NCI-H2029 (cell line): Measurements from ENCODE around the gene COL10A1.
A peak's percentile ranks its signal among the peaks of the same experiment; 100 is the strongest.
"Not testable (repeated sequence)": the region's sequence is repeated elsewhere in the genome, so short reads cannot be mapped to it uniquely, and the experiment has no call there.

ENCODE experiments used
- DNase-seq: peaks from one replicate; lab custom pipeline; 2025; lab: John Stamatoyannopoulos, UW

COL10A1 gene

DNA sequence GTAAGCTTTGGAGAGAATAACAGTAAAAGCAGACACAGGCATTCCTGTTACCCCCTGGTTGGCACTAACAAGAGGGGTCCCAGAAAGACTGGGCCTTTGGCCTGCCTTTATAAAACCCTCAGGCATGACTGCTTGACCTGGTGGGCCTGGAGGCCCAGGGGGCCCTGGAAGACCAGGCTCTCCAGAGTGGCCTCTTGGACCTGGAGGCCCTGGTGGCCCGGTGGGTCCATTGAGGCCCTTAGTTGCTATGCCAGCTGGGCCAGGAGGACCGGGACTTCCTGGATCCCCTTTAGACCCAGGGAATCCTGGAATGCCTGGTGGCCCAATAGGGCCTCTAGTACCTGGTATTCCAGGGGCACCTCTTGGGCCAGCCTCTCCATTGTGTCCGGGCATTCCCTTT is 5.5 kb downstream of the COL10A1 start:
- no peak for DNase-seq

- no peak for DNase-seq
Measured at GRCh38 chr6:116118608-116119007, 7.3 kb downstream of the COL10A1 start.

DNA sequence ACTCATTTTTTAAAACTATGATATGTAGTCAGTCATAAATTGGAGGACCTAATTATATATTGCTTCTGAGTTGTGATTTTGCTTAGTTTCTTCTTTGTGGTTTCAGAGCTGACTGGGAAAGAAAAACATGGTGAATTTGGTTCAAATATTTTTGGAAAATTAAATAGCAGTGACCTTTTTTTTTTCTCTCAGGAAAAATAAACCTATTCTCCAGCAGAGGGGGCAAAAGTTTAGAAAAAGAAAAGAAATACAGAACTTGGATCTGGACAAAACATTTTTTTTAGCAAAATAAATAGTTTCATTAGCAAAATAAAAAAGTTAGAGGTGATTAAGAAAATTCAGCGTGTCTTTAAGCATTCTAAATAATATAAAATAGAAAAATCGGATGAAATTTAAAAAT is 10.2 kb downstream of the COL10A1 start:
- no peak for DNase-seq

GRCh38 chr6:116113386-116113785 is 12.5 kb downstream of the COL10A1 start:
- DNase-seq: no peak

GRCh38 chr6:116111552-116112528 is 14.1 kb downstream of the COL10A1 start:
- DNase-seq: no peak

DNA sequence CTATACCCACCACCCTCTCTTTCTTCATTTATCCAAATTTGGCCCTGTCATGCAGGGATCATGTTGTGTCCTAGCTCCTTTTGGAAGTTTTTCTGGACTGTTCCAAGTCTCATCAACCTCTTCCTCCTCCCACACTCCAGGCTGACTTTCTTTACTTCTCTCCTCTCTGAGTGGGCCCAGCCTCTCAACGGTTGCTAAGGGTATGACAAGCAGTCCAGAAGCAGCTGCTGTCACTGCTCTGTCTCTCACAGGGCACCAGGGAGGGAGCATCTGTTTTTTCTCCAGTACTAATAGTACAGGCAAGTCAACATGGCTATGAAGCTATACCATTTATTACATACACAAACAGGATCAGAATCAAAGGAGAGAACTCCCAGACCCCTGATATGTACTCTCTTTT is 17.1 kb downstream of the COL10A1 start:
- DNase-seq: no peak

DNA sequence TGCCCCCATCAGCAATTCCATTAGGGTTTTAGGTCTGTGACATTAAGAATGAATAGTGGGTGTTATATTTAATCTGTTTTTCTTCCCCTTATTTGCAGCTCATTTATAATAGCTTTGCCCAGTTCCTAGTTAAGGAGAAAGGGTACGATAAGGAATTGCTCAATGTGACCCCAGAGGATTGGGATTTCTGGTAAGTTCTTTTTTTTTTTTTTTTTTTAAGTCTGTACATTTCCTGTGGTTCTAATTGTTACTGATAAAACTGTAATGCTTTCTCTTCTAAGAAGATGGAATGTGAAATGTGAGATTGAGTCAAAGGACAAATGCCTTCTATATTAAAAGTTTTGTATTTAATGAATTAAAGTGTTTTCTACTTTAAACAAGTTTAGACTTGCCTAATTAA is 19.8 kb downstream of the COL10A1 start:
- DNase-seq: no peak

DNA sequence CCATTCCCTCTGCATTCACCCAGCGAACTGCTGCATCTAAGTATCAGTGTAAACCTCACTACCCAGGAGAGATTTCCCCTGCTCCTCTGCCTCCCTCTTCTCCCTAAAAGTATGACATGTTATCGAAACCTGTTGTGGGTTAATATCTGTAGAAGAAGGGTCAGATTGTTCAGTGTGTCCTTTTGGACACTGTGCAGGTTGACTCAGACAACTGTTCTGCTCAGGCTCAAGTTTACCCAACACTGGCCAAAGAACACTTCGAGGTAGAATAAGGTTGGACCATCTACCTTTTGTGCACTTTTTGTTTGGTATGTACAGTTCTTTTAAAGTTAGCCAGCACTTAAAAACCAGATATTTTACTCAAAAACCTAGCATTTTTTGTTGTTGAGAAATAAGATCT is 20.7 kb downstream of the COL10A1 start:
- no peak for DNase-seq

- DNase-seq: no peak
Measured at GRCh38 chr6:116104636-116105035, 21.3 kb downstream of the COL10A1 start.

- no peak for DNase-seq
Measured at GRCh38 chr6:116102873-116103272, 23.1 kb downstream of the COL10A1 start.

DNA sequence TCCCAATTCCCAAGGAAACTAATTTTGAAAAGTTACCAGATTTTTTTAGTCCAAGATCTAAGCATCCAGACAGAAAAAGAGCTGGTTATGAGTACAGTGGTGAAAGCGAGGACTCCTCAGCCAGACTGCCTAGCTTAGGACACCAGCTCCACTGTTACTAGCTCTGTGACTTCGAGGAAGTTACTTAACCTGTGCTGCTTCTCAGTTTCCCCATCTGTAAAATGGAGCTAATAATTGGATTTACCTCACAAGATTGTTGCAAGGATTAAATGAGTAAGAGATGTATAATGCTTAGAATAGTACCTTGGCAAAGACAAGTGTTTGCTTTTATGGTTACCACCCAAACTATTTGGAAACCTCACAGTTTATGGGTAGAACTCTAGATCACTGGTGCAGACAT is 24.1 kb downstream of the COL10A1 start:
- no peak for DNase-seq

GRCh38 chr6:116101302-116101718 is 24.6 kb downstream of the COL10A1 start:
- DNase-seq: no peak

GRCh38 chr6:116100419-116101301 is 25.3 kb downstream of the COL10A1 start, which contains the start of gene NT5DC1:
NT5DC1 (plus strand) TSS chr6:116100853; CDS start chr6:116100931, 78 bp downstream.
- peak; percentile 84 for DNase-seq

GRCh38 chr6:116099036-116099435 is 26.9 kb downstream of the COL10A1 start:
- DNase-seq: no peak

- DNase-seq: no peak
Measured at GRCh38 chr6:116096979-116097816, 28.7 kb downstream of the COL10A1 start.

GRCh38 chr6:116096048-116096759 is 29.7 kb downstream of the COL10A1 start:
- not testable (repeated sequence) for DNase-seq

GRCh38 chr6:116094041-116094440 is 31.9 kb downstream of the COL10A1 start:
- DNase-seq: no peak

DNA sequence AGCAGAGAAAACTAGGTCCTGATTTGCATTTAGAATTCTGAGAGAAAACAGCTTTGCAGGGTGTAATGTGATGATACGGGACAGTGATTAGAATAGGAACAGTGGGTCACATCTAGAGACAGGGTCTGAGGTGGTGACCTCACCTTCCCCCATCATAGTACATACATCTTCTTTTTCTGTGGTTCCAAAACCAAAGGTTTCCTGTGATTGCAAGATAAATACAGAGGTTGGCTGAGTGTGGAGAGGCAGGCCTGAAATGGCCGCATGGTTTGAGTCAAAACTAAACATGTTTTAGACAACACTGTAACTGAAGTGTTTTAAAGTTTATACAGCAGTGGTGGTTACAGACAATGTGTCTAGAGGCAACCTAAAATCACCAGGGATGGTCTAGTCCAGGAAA is 35.7 kb downstream of the COL10A1 start:
- DNase-seq: no peak

DNA sequence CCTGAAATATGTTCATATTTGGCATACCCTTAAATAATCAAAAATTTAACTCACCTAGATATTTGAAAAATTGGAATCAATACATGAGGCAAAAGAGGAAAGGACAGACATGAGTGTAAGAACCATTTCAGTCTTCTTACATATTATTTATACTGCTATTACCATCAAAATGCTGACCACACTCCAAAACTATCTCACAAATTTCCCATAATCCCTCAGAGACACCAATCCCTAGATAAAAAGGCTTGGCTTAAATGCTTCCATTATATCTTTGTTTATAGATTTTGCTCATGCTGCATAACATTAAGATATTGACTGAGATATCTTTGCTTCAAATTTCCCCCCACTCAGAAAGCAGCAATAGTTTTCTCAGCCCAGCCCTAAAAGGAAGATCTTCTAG is 37.0 kb downstream of the COL10A1 start:
- DNase-seq: no peak

DNA sequence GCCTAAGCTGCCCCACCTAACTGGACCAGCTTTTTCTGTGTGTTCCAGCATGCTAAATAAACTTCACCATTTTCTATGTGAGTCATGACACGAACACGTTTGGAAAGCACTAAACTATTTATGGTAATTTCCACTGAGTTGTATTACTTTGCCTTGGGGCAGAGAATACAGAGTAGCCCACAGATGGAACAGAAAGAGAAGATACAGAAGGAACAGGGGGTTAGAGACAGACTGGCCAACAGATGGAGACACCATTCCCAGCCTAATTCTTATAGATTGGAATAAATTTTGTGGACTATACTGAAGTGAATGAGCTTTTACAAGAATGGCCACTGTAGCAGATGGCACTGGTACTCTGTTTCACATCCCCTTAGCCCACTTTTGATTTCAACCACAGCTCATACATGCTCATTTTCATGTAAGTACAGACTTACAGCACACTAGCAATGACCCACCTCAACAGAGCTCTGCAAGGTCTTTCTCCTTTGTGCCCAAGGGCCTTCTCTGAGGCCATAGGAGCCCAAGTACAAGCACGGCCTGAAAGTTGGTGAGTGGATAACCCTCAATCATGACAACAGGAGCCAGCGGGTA is 38.4 kb downstream of the COL10A1 start:
- DNase-seq: no peak

DNA sequence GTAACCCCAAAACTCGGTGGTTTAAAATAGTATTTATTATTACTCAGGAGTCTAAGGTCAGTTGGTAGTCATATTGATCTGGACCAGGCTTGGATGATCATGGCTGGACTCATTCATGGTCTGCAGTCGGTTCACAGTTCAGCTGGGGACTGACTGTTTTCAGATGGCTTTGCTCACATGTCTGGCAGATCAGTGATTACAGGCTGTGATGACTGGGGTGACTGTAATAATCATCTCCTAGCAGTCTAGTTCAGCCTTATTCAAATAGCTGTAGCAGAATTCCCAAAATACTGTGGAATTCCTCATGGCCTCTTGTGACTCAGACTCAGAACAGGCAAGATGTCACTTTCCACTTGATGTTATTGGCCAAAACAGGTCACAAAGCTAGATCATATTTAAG is 41.6 kb downstream of the COL10A1 start:
- DNase-seq: no peak
